HEK293 (cell line): ENCODE data around the gene HOXA3.
A peak's percentile ranks its signal among the peaks of the same experiment; 100 is the strongest.

ENCODE experiments used
- CTCF ChIA-PET: fragments of 350-600 bp; formaldehyde crosslinking; extraction: SDS; loops from one replicate; lab custom pipeline; 2021; ENCODE audit warnings: antibody characterized with exemption; lab: Yijun Ruan, JAX
- POLR2A ChIA-PET: fragments of 300-600 bp; formaldehyde crosslinking; extraction: SDS; loops from one replicate; lab custom pipeline; 2020; ENCODE audit warnings: antibody characterized with exemption, inconsistent platforms; lab: Yijun Ruan, JAX
- H3K27ac ChIP-seq: fragments of 200-500 bp; sonication (Bioruptor generic); 2 replicates; pipeline ENCODE4 v1.5.1; 2014; ENCODE audit warnings: low read depth, low read length, control low read depth, inconsistent platforms; ENCODE audit errors: extremely low read depth
- H3K36me3 ChIP-seq, 2 experiments: fragments of 200-500 bp in 1 of 2; sonication (Bioruptor generic) in 1 of 2; 1 replicate in 1 of 2; 2 replicates in 1 of 2; pipeline ENCODE4 v1.5.1; 2014 to 2017; ENCODE audit warnings: inconsistent platforms in 2 of 2, low read length in 2 of 2; ENCODE audit not compliant: control insufficient read depth in 2 of 2, insufficient read depth in 1 of 2
- H3K4me1 ChIP-seq: fragments of 200-500 bp; sonication (Bioruptor generic); 2 replicates; pipeline ENCODE4 v1.5.1; 2014; ENCODE audit warnings: mild to moderate bottlenecking, low read length, inconsistent platforms; ENCODE audit not compliant: control insufficient read depth, insufficient read depth
- H3K4me3 ChIP-seq: 2 replicates; pipeline ENCODE4 v1.5.1; 2011; ENCODE audit warnings: low read depth, mild to moderate bottlenecking, control low read depth, low read length, moderate library complexity
- H3K9me3 ChIP-seq: fragments of 200-500 bp; sonication (Bioruptor generic); 2 replicates; pipeline ENCODE4 v1.5.1; 2014; ENCODE audit warnings: low read depth, low read length, inconsistent platforms; ENCODE audit not compliant: control insufficient read depth, insufficient read depth
- GLIS1 ChIP-seq: fragments of 450-650 bp; formaldehyde crosslinking; IDR thresholded peaks from 2 replicates; pipeline ENCODE4 v1.5.1; 2016; ENCODE audit warnings: missing biosample characterization, missing genetic modification characterization
- GLIS2 ChIP-seq: fragments of 450-650 bp; formaldehyde crosslinking; IDR thresholded peaks from 2 replicates; pipeline ENCODE4 v1.5.1; 2016; ENCODE audit warnings: missing biosample characterization, missing genetic modification characterization
- KLF1 ChIP-seq: fragments of 450-650 bp; formaldehyde crosslinking; IDR thresholded peaks from 2 replicates; pipeline ENCODE4 v1.5.1; 2016; ENCODE audit warnings: missing biosample characterization, missing genetic modification characterization
- SCRT2 ChIP-seq: fragments of 450-650 bp; formaldehyde crosslinking; IDR thresholded peaks from 2 replicates; pipeline ENCODE4 v1.5.1; 2016; ENCODE audit warnings: missing biosample characterization, missing genetic modification characterization
- SP2 ChIP-seq: fragments of 450-650 bp; formaldehyde crosslinking; IDR thresholded peaks from 2 replicates; pipeline ENCODE4 v1.5.1; 2016; ENCODE audit warnings: missing biosample characterization, missing genetic modification characterization
- YY2 ChIP-seq: fragments of 450-650 bp; formaldehyde crosslinking; IDR thresholded peaks from 2 replicates; pipeline ENCODE4 v1.5.1; 2016; ENCODE audit warnings: missing biosample characterization, missing genetic modification characterization
- ZBTB8A ChIP-seq: fragments of 450-650 bp; formaldehyde crosslinking; IDR thresholded peaks from 2 replicates; pipeline ENCODE4 v1.5.1; 2016; ENCODE audit warnings: missing biosample characterization, missing genetic modification characterization
- ZEB2 ChIP-seq: fragments of 450-650 bp; formaldehyde crosslinking; IDR thresholded peaks from 2 replicates; pipeline ENCODE4 v1.5.1; 2016; ENCODE audit warnings: missing biosample characterization, missing genetic modification characterization
- ZFP37 ChIP-seq: fragments of 450-650 bp; formaldehyde crosslinking; IDR thresholded peaks from 2 replicates; pipeline ENCODE4 v1.5.1; 2016; ENCODE audit warnings: missing biosample characterization, missing genetic modification characterization
- ZNF19 ChIP-seq: fragments of 450-650 bp; formaldehyde crosslinking; IDR thresholded peaks from 2 replicates; pipeline ENCODE4; 2016; ENCODE audit warnings: missing biosample characterization, missing genetic modification characterization, low read depth
- ZNF211 ChIP-seq: fragments of 450-650 bp; formaldehyde crosslinking; IDR thresholded peaks from 2 replicates; pipeline ENCODE4 v1.5.1; 2016; ENCODE audit warnings: low read depth, missing biosample characterization, missing genetic modification characterization
- ZNF266 ChIP-seq: fragments of 450-650 bp; formaldehyde crosslinking; IDR thresholded peaks from 2 replicates; pipeline ENCODE4 v1.5.1; 2016; ENCODE audit warnings: missing biosample characterization, missing genetic modification characterization, low read depth
- ZNF335 ChIP-seq: fragments of 450-650 bp; formaldehyde crosslinking; conservative IDR thresholded peaks from 2 replicates; pipeline ENCODE4 v1.5.1; 2016; ENCODE audit warnings: missing biosample characterization, missing genetic modification characterization
- ZNF341 ChIP-seq: fragments of 450-650 bp; formaldehyde crosslinking; IDR thresholded peaks from 2 replicates; pipeline ENCODE4; 2016; ENCODE audit warnings: low read depth, missing biosample characterization, missing genetic modification characterization
- ZNF391 ChIP-seq: fragments of 450-650 bp; formaldehyde crosslinking; IDR thresholded peaks from 2 replicates; pipeline ENCODE4 v1.5.1; 2016; ENCODE audit warnings: low read depth, missing biosample characterization, missing genetic modification characterization, borderline replicate concordance
- ZNF501 ChIP-seq: fragments of 450-650 bp; formaldehyde crosslinking; IDR thresholded peaks from 2 replicates; pipeline ENCODE4 v1.5.1; 2016; ENCODE audit warnings: missing biosample characterization, missing genetic modification characterization
- ZNF513 ChIP-seq: fragments of 450-650 bp; IDR thresholded peaks from 2 replicates; pipeline ENCODE4 v1.5.1; 2018; ENCODE audit warnings: missing biosample characterization, missing genetic modification characterization
- ZNF529 ChIP-seq: fragments of 450-650 bp; formaldehyde crosslinking; IDR thresholded peaks from 2 replicates; pipeline ENCODE4 v1.5.1; 2017; ENCODE audit warnings: missing genetic modification characterization, missing biosample characterization; ENCODE audit not compliant: insufficient replicate concordance
- ZNF621 ChIP-seq: fragments of 450-650 bp; formaldehyde crosslinking; IDR thresholded peaks from 2 replicates; pipeline ENCODE4 v1.5.1; 2017; ENCODE audit warnings: missing biosample characterization, missing genetic modification characterization
- ZNF76 ChIP-seq: fragments of 450-650 bp; formaldehyde crosslinking; IDR thresholded peaks from 2 replicates; pipeline ENCODE4; 2016; ENCODE audit warnings: low read depth, missing biosample characterization, missing genetic modification characterization, borderline replicate concordance
- ZSCAN23 ChIP-seq: fragments of 450-650 bp; formaldehyde crosslinking; IDR thresholded peaks from 2 replicates; pipeline ENCODE4 v1.5.1; 2016; ENCODE audit warnings: missing biosample characterization, missing genetic modification characterization

Gene HOXA3

GRCh38 chr7:27142580-27143022, 9.8 kb downstream of the HOXA3 start:
- Histone ChIP-seq H3K4me3 (peak overlapping the region; percentile 79), H3K27ac (peak overlapping the region; percentile 98), H3K4me1 (peaks cover 22% of the 10 kb centered on the region), H3K36me3 (peaks cover 0 to 65% of the 10 kb centered on the region in 2 experiments; a peak in 2 of 3 replicates), H3K9me3 (no peaks in the 10 kb centered on the region)
- ChIA-PET POLR2A (interaction anchor here (0.6 to 1.6 kb wide), 8 partner anchors 12 to 1280 kb away, joined by 3 to 9 read pairs (median 4); partner anchors contain the start of genes HOXA4 and HOXA9), CTCF (interaction anchor here (0.7 to 4.4 kb wide), 17 partner anchors 11 to 460 kb away, joined by 3 to 34 read pairs (median 6); partner anchors contain the start of genes HOXA1 and HOXA7)
- TF ChIP-seq ZNF266 (tag by site-specific recombination) (peak; percentile 75; the same call in 1 of the 2 replicates), ZNF513 (peak; percentile 78), SP2 (tag by site-specific recombination) (peak; percentile 29), ZNF341 (tag by site-specific recombination) (peak; percentile 41; the same call in 1 of the 2 replicates), ZNF76 (tag by site-specific recombination) (no peak)

- ChIA-PET CTCF (interaction anchor here (0.6 to 4.4 kb wide), 13 partner anchors 8 to 955 kb away, joined by 3 to 29 read pairs (median 7); partner anchors contain the start of gene HOXA4), POLR2A (interaction anchor here (0.6 to 1.3 kb wide), 7 partner anchors 20 to 765 kb away, joined by 3 to 6 read pairs (median 4); partner anchors contain the start of gene SKAP2)
- Histone ChIP-seq H3K9me3 (no peaks in the 10 kb centered on the region), H3K36me3 (peaks cover 0 to 65% of the 10 kb centered on the region in 2 experiments; a peak in 2 of 3 replicates), H3K4me1 (peaks cover 23% of the 10 kb centered on the region), H3K4me3 (peak overlapping the region; percentile 79), H3K27ac (peak overlapping the region; percentile 98)
- TF ChIP-seq ZNF529 (tag by site-specific recombination) (no peak), YY2 (tag by site-specific recombination) (no peak), KLF1 (tag by site-specific recombination) (no peak), ZNF391 (tag by site-specific recombination) (no peak), GLIS2 (tag by site-specific recombination) (peak; percentile 34; the same call in 1 of the 2 replicates), ZNF335 (no peak; the same call in 1 of the 2 replicates), ZNF621 (tag by site-specific recombination) (no peak), SCRT2 (tag by site-specific recombination) (peak; percentile 84), GLIS1 (tag by site-specific recombination) (peak; percentile 18; the same call in 1 of the 2 replicates), ZEB2 (tag by site-specific recombination) (no peak), ZFP37 (tag by site-specific recombination) (0 out of 2 replicates have a peak, but pooled peaks have one; percentile 19), ZNF19 (tag by site-specific recombination) (no peak), ZBTB8A (tag by site-specific recombination) (peak; percentile 63), ZSCAN23 (no peak), ZNF501 (no peak), ZNF211 (tag by site-specific recombination) (no peak)
These were observed 10.3 kb downstream of the HOXA3 start for GRCh38 chr7:27141923-27142579.
